Keratinocyte (primary cell): ENCODE results near the gene SYS1.

ENCODE experiments used
- EZH2 ChIP-seq: IDR thresholded peaks from one replicate; pipeline ENCODE4 v1.6.1; 2012; ENCODE audit warnings: inconsistent platforms, mild to moderate bottlenecking, low read length, moderate library complexity
- TF ChIP-seq, protein P1 (sequence below), 3 experiments: IDR thresholded peaks in 1 of 3; conservative IDR thresholded peaks in 1 of 3; optimal IDR thresholded peaks in 1 of 3; 2 replicates in 2 of 3; 3 replicates in 1 of 3; pipeline versions ENCODE3 to v1.5.1; 2011; ENCODE audit warnings: low read length in 3 of 3, mild to moderate bottlenecking in 3 of 3, moderate library complexity in 2 of 3, control low read depth in 1 of 3, inconsistent platforms in 1 of 3; ENCODE audit not compliant: insufficient read depth in 2 of 3; ENCODE audit errors: extremely low read depth in 1 of 3

DNA sequence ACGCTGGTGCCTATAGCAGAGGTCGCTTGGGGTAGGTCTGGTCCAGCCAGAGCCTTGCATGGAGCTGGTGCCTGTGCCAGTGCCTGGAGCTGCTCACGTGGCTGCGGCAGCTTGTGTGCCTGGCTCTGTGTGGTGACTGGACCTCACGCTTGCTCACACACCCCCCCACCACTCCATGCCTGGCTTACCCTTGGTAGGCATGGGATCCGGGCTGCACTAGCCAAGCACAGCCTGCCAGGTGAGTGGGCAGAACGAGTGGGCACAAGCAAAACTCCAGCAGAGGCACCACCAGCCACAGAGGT lies 32.1 kb downstream of the SYS1 start:
- TF ChIP-seq, protein P1, sequence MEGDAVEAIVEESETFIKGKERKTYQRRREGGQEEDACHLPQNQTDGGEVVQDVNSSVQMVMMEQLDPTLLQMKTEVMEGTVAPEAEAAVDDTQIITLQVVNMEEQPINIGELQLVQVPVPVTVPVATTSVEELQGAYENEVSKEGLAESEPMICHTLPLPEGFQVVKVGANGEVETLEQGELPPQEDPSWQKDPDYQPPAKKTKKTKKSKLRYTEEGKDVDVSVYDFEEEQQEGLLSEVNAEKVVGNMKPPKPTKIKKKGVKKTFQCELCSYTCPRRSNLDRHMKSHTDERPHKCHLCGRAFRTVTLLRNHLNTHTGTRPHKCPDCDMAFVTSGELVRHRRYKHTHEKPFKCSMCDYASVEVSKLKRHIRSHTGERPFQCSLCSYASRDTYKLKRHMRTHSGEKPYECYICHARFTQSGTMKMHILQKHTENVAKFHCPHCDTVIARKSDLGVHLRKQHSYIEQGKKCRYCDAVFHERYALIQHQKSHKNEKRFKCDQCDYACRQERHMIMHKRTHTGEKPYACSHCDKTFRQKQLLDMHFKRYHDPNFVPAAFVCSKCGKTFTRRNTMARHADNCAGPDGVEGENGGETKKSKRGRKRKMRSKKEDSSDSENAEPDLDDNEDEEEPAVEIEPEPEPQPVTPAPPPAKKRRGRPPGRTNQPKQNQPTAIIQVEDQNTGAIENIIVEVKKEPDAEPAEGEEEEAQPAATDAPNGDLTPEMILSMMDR (optimal IDR thresholded peaks at IDR 0.05 in 1 of 3, IDR thresholded peaks at IDR 0.05 in 1 of 3, conservative IDR thresholded peaks at IDR 0.05 in 1 of 3; ENCODE audit: extremely low read depth in 1 of 3, insufficient read depth in 2 of 3, low read length in 3 of 3): no peak
- no peak for TF ChIP-seq EZH2
